Right lobe of liver (tissue), 4 donors: Measurements from ENCODE around the gene CPE.

Source experiments
- CTCF ChIP-seq, 4 donors: fragments of 200-600 bp in 3 of 4; fragments of 450-650 bp in 1 of 4; IDR thresholded peaks; one replicate each; pipeline versions ENCODE4 v1.5.1 to v1.8.0; 2016 to 2022; ENCODE audit warnings: antibody characterized with exemption in 4 of 4, mild to moderate bottlenecking in 2 of 4
- POLR2A ChIP-seq: fragments of 450-650 bp; IDR thresholded peaks from one replicate; pipeline ENCODE4 v1.6.1; 2017; ENCODE audit warnings: antibody characterized with exemption, mild to moderate bottlenecking
- donor health status: DM: no; HTN: no; CAD: no.
- donor health status: DM: no; HTN: no; CAD: no.
- donor health status: DM: no; HTN: yes; CAD: no.

GRCh38 chr4:165520086-165520485 is 141.3 kb downstream of the CPE start:
- TF ChIP-seq CTCF (IDR thresholded peaks at IDR 0.05) (no peak), POLR2A (no peak)
